Parathyroid adenoma (tissue), 2 donors: ENCODE measurements around the gene ATP8B1.
"Not testable (repeated sequence)": the region's sequence is repeated elsewhere in the genome, so short reads cannot be mapped to it uniquely, and the experiment has no call there.

Experiments
- H2AFZ ChIP-seq: fragments of 300-600 bp; sonication (generic); one replicate; pipeline ENCODE4 v1.7.0; 2017; ENCODE audit warnings: antibody characterized with exemption, mild to moderate bottlenecking
- H3K27ac ChIP-seq: fragments of 300-600 bp; sonication (generic); one replicate; pipeline ENCODE4 v1.7.0; 2017
- H3K27me3 ChIP-seq: fragments of 300-600 bp; sonication (generic); one replicate; pipeline ENCODE4 v1.7.0; 2017; ENCODE audit warnings: low read length; ENCODE audit not compliant: control insufficient read depth, insufficient read depth
- H3K36me3 ChIP-seq: fragments of 300-600 bp; sonication (generic); one replicate; pipeline ENCODE4 v1.7.0; 2017; ENCODE audit warnings: low read length; ENCODE audit not compliant: control insufficient read depth, insufficient read depth
- H3K4me1 ChIP-seq: fragments of 300-600 bp; sonication (generic); one replicate; pipeline ENCODE4 v1.7.0; 2017; ENCODE audit warnings: control low read depth
- H3K4me2 ChIP-seq: fragments of 300-600 bp; sonication (generic); one replicate; pipeline ENCODE4 v1.7.0; 2017; ENCODE audit warnings: low read length
- H3K4me3 ChIP-seq: fragments of 300-600 bp; sonication (generic); one replicate; pipeline ENCODE4 v1.7.0; 2017; ENCODE audit warnings: low read depth, low read length
- H3K79me2 ChIP-seq: fragments of 300-600 bp; sonication (generic); one replicate; pipeline ENCODE4 v1.7.0; 2017; ENCODE audit warnings: control low read depth
- H3K9ac ChIP-seq: fragments of 300-600 bp; sonication (generic); one replicate; pipeline ENCODE4 v1.7.0; 2017; ENCODE audit warnings: mild to moderate bottlenecking
- H3K9me3 ChIP-seq: fragments of 300-600 bp; sonication (generic); one replicate; pipeline ENCODE4 v1.7.0; 2017; ENCODE audit warnings: low read length; ENCODE audit not compliant: control insufficient read depth
- TF ChIP-seq, protein P1 (sequence below): fragments of 300-600 bp; sonication (generic); IDR thresholded peaks from one replicate; pipeline ENCODE4 v1.7.0; 2017; ENCODE audit warnings: antibody characterized with exemption, mild to moderate bottlenecking
- donor health status: primary hyperparathyroidism.

The ATP8B1 gene

DNA sequence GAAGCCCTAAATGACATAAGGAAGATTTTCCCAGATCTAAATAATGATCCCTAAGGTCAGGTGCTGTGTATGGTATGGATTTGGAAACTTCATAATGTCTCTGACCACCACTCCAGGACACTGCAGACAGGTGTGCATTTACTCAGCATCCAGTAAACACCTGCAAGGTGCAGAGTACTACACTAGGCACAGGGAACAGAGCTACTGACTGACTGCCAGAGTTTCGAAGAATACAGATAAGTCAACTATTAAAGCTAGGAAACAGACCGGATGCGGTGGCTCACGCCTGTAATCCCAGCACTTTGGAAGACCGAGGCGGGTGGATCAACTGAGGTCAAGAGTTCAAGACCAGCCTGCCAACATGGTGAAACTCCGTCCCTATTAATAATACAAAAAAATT lies 65.0 kb downstream of the ATP8B1 start:
- H2AFZ ChIP-seq, result no peak overlapping the region
- no peak overlapping the region for H3K27ac ChIP-seq
- TF ChIP-seq, protein P1, sequence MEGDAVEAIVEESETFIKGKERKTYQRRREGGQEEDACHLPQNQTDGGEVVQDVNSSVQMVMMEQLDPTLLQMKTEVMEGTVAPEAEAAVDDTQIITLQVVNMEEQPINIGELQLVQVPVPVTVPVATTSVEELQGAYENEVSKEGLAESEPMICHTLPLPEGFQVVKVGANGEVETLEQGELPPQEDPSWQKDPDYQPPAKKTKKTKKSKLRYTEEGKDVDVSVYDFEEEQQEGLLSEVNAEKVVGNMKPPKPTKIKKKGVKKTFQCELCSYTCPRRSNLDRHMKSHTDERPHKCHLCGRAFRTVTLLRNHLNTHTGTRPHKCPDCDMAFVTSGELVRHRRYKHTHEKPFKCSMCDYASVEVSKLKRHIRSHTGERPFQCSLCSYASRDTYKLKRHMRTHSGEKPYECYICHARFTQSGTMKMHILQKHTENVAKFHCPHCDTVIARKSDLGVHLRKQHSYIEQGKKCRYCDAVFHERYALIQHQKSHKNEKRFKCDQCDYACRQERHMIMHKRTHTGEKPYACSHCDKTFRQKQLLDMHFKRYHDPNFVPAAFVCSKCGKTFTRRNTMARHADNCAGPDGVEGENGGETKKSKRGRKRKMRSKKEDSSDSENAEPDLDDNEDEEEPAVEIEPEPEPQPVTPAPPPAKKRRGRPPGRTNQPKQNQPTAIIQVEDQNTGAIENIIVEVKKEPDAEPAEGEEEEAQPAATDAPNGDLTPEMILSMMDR, result no peak
- no peaks in the 10 kb centered on the region for H3K36me3 ChIP-seq
- peaks cover 14% of the 10 kb centered on the region for H3K79me2 ChIP-seq
- H3K9ac ChIP-seq, result no peak overlapping the region
- H3K9me3 ChIP-seq, result no peaks in the 10 kb centered on the region
- H3K4me1 ChIP-seq, result peaks cover 2% of the 10 kb centered on the region
- H3K27me3 ChIP-seq, result no peaks in the 10 kb centered on the region
- no peak overlapping the region for H3K4me2 ChIP-seq
- H3K4me3 ChIP-seq, result no peak overlapping the region

- Histone ChIP-seq H3K27ac (no peak overlapping the region), H3K4me3 (no peak overlapping the region)
- TF ChIP-seq, protein P1, result no peak
These were observed 65.6 kb downstream of the ATP8B1 start for GRCh38 chr18:57737400-57738060.

DNA sequence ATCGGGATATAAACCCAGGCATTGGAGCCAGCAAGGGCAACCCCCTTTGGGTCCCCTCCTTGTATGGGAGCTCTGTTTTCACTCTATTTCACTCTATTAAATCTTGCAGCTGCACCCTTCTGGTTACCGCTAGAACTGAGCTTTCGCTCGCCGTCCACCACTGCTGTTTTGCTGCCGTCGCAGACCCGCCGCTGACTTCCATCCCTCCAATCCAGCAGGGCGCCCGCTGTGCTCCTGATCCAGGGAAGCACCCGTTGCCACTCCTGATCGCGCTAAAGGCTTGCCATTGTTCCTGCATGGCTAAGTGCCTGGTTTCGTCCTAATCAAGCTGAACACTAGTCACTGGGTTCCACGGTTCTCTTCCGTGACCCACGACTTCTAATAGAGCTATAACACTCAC lies 68.1 kb downstream of the ATP8B1 start:
- not testable (repeated sequence) for H3K4me3 ChIP-seq, H3K79me2 ChIP-seq, H3K9ac ChIP-seq, H3K27ac ChIP-seq, H2AFZ ChIP-seq, H3K4me2 ChIP-seq, H3K27me3 ChIP-seq, H3K4me1 ChIP-seq, H3K9me3 ChIP-seq, H3K36me3 ChIP-seq

More at GRCh38 chr18:57737400-57738060, 65.6 kb downstream of the ATP8B1 start:
- Histone ChIP-seq H3K9me3 (no peaks in the 10 kb centered on the region), H3K4me1 (no peaks in the 10 kb centered on the region), H3K9ac (no peak overlapping the region), H3K4me2 (no peak overlapping the region), H3K27me3 (no peaks in the 10 kb centered on the region), H3K79me2 (peaks cover 11% of the 10 kb centered on the region), H2AFZ (no peak overlapping the region), H3K36me3 (no peaks in the 10 kb centered on the region)

GRCh38 chr18:57733861-57734260 lies 69.3 kb downstream of the ATP8B1 start:
- H3K4me3 ChIP-seq, result no peak overlapping the region
- no peak overlapping the region for H3K27ac ChIP-seq
- H3K36me3 ChIP-seq, result no peaks in the 10 kb centered on the region

GRCh38 chr18:57730146-57730545 lies 73.0 kb downstream of the ATP8B1 start:
- no peaks in the 10 kb centered on the region for H3K4me1 ChIP-seq
- no peak overlapping the region for H3K27ac ChIP-seq

More at GRCh38 chr18:57733861-57734260, 69.3 kb downstream of the ATP8B1 start:
- Histone ChIP-seq H3K9ac (no peak overlapping the region), H3K79me2 (peaks cover 2% of the 10 kb centered on the region), H3K9me3 (no peaks in the 10 kb centered on the region), H2AFZ (no peak overlapping the region), H3K27me3 (no peaks in the 10 kb centered on the region), H3K4me2 (no peak overlapping the region), H3K4me1 (no peaks in the 10 kb centered on the region)
- TF ChIP-seq, protein P1, result no peak

More at GRCh38 chr18:57730146-57730545, 73.0 kb downstream of the ATP8B1 start:
- no peak overlapping the region for H3K4me3 ChIP-seq
- H2AFZ ChIP-seq, result no peak overlapping the region
- H3K9me3 ChIP-seq, result no peaks in the 10 kb centered on the region
- no peak overlapping the region for H3K9ac ChIP-seq
- peaks cover 2% of the 10 kb centered on the region for H3K79me2 ChIP-seq
- H3K27me3 ChIP-seq, result no peaks in the 10 kb centered on the region
- TF ChIP-seq, protein P1, result no peak
- no peak overlapping the region for H3K4me2 ChIP-seq
- no peaks in the 10 kb centered on the region for H3K36me3 ChIP-seq
